AG04450 (cell line): Measurements from ENCODE around the gene EML1. TPM values are rescaled to one million over a fixed set of nuclear protein-coding genes. Genes with fewer than 3 reads are reported as not detected.

Source experiments
- CTCF ChIA-PET: fragments of 300-600, 350-600 bp; formaldehyde crosslinking; extraction: SDS; loops from one replicate; lab custom pipeline; 2022; ENCODE audit warnings: antibody characterized with exemption, inconsistent platforms; lab: Charles Lee
- POLR2A ChIA-PET: fragments of 350-600 bp; formaldehyde crosslinking; extraction: SDS; loops from one replicate; lab custom pipeline; 2021; ENCODE audit warnings: antibody characterized with exemption, inconsistent platforms; lab: Yijun Ruan, JAX
- DNase-seq: peaks from one replicate; pipeline ENCODE4 v3.0.0-alpha.2; 2011; ENCODE audit warnings: low read depth, low spot score
- H3K27ac ChIP-seq: one replicate; pipeline ENCODE4 v1.5.1; 2012; ENCODE audit warnings: low read depth, low read length, control low read depth
- H3K27me3 ChIP-seq: one replicate; pipeline ENCODE4 v1.6.0; 2012; ENCODE audit warnings: low read length; ENCODE audit not compliant: control insufficient read depth, insufficient read depth
- H3K4me3 ChIP-seq: 2 replicates; pipeline ENCODE4 v1.5.1; 2011; ENCODE audit warnings: mild to moderate bottlenecking, low read depth, low read length, control low read depth
- H3K9me3 ChIP-seq: 2 replicates; pipeline ENCODE4 v1.5.1; 2012; ENCODE audit warnings: low read length; ENCODE audit not compliant: control insufficient read depth, insufficient read depth
- CTCF ChIP-seq: IDR thresholded peaks from 2 replicates; pipeline ENCODE4 v1.5.1; 2011; ENCODE audit warnings: low read depth, low read length, control low read depth, inconsistent platforms
- polyA plus RNA-seq: library from polyadenylated mRNA; depleted of rRNA; stranded (reverse); fragments of >200 nt; gene quantifications from 2 replicates; pipeline ENCODE4 v1.2.3, GENCODE V29; 2011

EML1 gene
- polyA plus RNA-seq, 1 experiment = 37.7 TPM

GRCh38 chr14:99939421-99939820 lies 146.2 kb downstream of the EML1 start:
- DNase-seq = no peak
- no peak for TF ChIP-seq CTCF
- Histone ChIP-seq H3K27ac (no peak overlapping the region), H3K27me3 (no peaks in the 10 kb centered on the region), H3K9me3 (no peaks in the 10 kb centered on the region; the same call in 1 of the 2 replicates), H3K4me3 (no peak overlapping the region)
- POLR2A ChIA-PET = no interaction called here
- CTCF ChIA-PET = no interaction called here

- Histone ChIP-seq H3K9me3 (no peaks in the 10 kb centered on the region; the same call in 1 of the 2 replicates), H3K27me3 (no peaks in the 10 kb centered on the region), H3K4me3 (no peak overlapping the region), H3K27ac (no peak overlapping the region)
- POLR2A ChIA-PET = no interaction called here
- no peak for DNase-seq
- CTCF ChIA-PET = no interaction called here
- TF ChIP-seq CTCF = no peak
Observed at GRCh38 chr14:99940064-99940463, 146.9 kb downstream of the EML1 start.

- Histone ChIP-seq H3K27me3 (no peaks in the 10 kb centered on the region), H3K27ac (no peak overlapping the region), H3K4me3 (no peak overlapping the region), H3K9me3 (no peaks in the 10 kb centered on the region; the same call in 1 of the 2 replicates)
- ChIA-PET POLR2A (no interaction called here), CTCF (no interaction called here)
- TF ChIP-seq CTCF = no peak
- no peak for DNase-seq
Observed at GRCh38 chr14:99941211-99941610, 148.0 kb downstream of the EML1 start.

GRCh38 chr14:99943620-99944019 lies 150.4 kb downstream of the EML1 start:
- H3K9me3 ChIP-seq = no peaks in the 10 kb centered on the region
- TF ChIP-seq CTCF = no peak
- DNase-seq = no peak
- H3K27me3 ChIP-seq = no peaks in the 10 kb centered on the region
- H3K27ac ChIP-seq = no peak overlapping the region
- ChIA-PET CTCF (no interaction called here), POLR2A (no interaction called here)
- H3K4me3 ChIP-seq = no peak overlapping the region

- CTCF ChIA-PET = no interaction called here
- H3K27ac ChIP-seq = no peak overlapping the region
- H3K9me3 ChIP-seq = no peaks in the 10 kb centered on the region
- no peak overlapping the region for H3K4me3 ChIP-seq
- DNase-seq = no peak
- no peaks in the 10 kb centered on the region for H3K27me3 ChIP-seq
- POLR2A ChIA-PET = no interaction called here
- TF ChIP-seq CTCF = no peak
Observed at GRCh38 chr14:99944241-99944651, 151.0 kb downstream of the EML1 start.
